ENCODE data around the gene ASIC2.
"Not testable (repeated sequence)": the region's sequence is repeated elsewhere in the genome, so short reads cannot be mapped to it uniquely, and the experiment has no call there.

The ASIC2 gene

GRCh38 chr17:33014751-33015150 is 278.3 kb downstream of the ASIC2 start:
- DNase-seq, result no peak

GRCh38 chr17:33013596-33014375 is 279.3 kb downstream of the ASIC2 start:
- DNase-seq, result no peak

GRCh38 chr17:33012522-33013033 is 280.5 kb downstream of the ASIC2 start:
- DNase-seq, result no peak

- DNase-seq, result no peak
Measured at GRCh38 chr17:33009636-33010035, 283.5 kb downstream of the ASIC2 start.

GRCh38 chr17:33007186-33007585 is 285.9 kb downstream of the ASIC2 start:
- DNase-seq, result no peak

GRCh38 chr17:33002246-33002645 is 290.8 kb downstream of the ASIC2 start:
- no peak for DNase-seq

GRCh38 chr17:32998887-32999228 is 294.2 kb downstream of the ASIC2 start:
- no peak for DNase-seq

GRCh38 chr17:32998111-32998886 is 294.8 kb downstream of the ASIC2 start:
- peak; percentile 23 for DNase-seq

GRCh38 chr17:32995416-32996045 is 297.6 kb downstream of the ASIC2 start:
- no peak for DNase-seq

- DNase-seq, result no peak
Measured at GRCh38 chr17:32993977-32994376, 299.1 kb downstream of the ASIC2 start.

GRCh38 chr17:32992321-32993033 is 300.6 kb downstream of the ASIC2 start:
- no peak for DNase-seq

GRCh38 chr17:32988481-32989101 is 304.5 kb downstream of the ASIC2 start:
- DNase-seq, result no peak

- not testable (repeated sequence) for DNase-seq
Measured at GRCh38 chr17:32987868-32988267, 305.2 kb downstream of the ASIC2 start.

- DNase-seq, result not testable (repeated sequence)
Measured at GRCh38 chr17:32987453-32987805, 305.7 kb downstream of the ASIC2 start.

GRCh38 chr17:32985050-32985756 is 307.9 kb downstream of the ASIC2 start:
- no peak for DNase-seq

GRCh38 chr17:32981611-32982010 is 311.5 kb downstream of the ASIC2 start:
- not testable (repeated sequence) for DNase-seq

GRCh38 chr17:32980230-32980629 is 312.9 kb downstream of the ASIC2 start:
- DNase-seq, result no peak

- DNase-seq, result no peak
Measured at GRCh38 chr17:32976605-32977004, 316.5 kb downstream of the ASIC2 start.

- no peak for DNase-seq
Measured at GRCh38 chr17:32976131-32976530, 317.0 kb downstream of the ASIC2 start.

- DNase-seq, result peak; percentile 51
Measured at GRCh38 chr17:32971171-32971570, 321.9 kb downstream of the ASIC2 start.

GRCh38 chr17:32970281-32970680 is 322.8 kb downstream of the ASIC2 start:
- no peak for DNase-seq

GRCh38 chr17:32969231-32969630 is 323.9 kb downstream of the ASIC2 start:
- not testable (repeated sequence) for DNase-seq
